A673 (cell line): Measurements from ENCODE around the gene PRR35. TPM values are rescaled to one million over a fixed set of nuclear protein-coding genes. Genes with fewer than 3 reads are reported as not detected.

Experiments used
- BruUV-seq: library from RNA; stranded (reverse); fragments of 400-500 nt; replicated peaks from 2 replicates; lab custom pipeline; 2021; lab: Mats Ljungman, UMichigan
- CTCF ChIA-PET: fragments of 300-600 bp; sonication (Branson Sonifier 250); formaldehyde crosslinking; loops from one replicate; lab custom pipeline; 2022; ENCODE audit warnings: antibody characterized with exemption; lab: Charles Lee
- POLR2A ChIA-PET: fragments of 300-600 bp; sonication (Branson Sonifier 250); formaldehyde crosslinking; loops from one replicate; lab custom pipeline; 2022; ENCODE audit warnings: antibody characterized with exemption; ENCODE audit not compliant: low non-redundant PET; lab: Charles Lee
- DNase-seq: peaks from one replicate; pipeline ENCODE4 v3.0.0-alpha.2; 2015; ENCODE audit warnings: low spot score
- H3K27ac ChIP-seq: fragments of 200-600 bp; sonication (generic); 2 replicates; pipeline ENCODE4 v1.5.1; 2016; ENCODE audit warnings: mixed run types, low read depth, mild to moderate bottlenecking, mixed read lengths, antibody characterized with exemption, low read length; ENCODE audit not compliant: poor library complexity, severe bottlenecking
- H3K27me3 ChIP-seq: fragments of 200-600 bp; sonication (generic); replicated peaks from 2 replicates; pipeline ENCODE4 v1.6.1; 2017; ENCODE audit warnings: mixed run types, low read depth, mild to moderate bottlenecking, mixed read lengths, antibody characterized with exemption, low read length; ENCODE audit not compliant: insufficient read depth, poor library complexity
- H3K36me3 ChIP-seq: fragments of 200-600 bp; sonication (generic); 2 replicates; pipeline ENCODE4 v1.6.1; 2016; ENCODE audit warnings: mixed run types, mild to moderate bottlenecking, mixed read lengths, antibody characterized with exemption, low read length; ENCODE audit not compliant: insufficient read depth, poor library complexity, severe bottlenecking
- H3K4me1 ChIP-seq: fragments of 200-600 bp; sonication (generic); 2 replicates; pipeline ENCODE4 v1.6.1; 2017; ENCODE audit warnings: mixed run types, mild to moderate bottlenecking, mixed read lengths, antibody characterized with exemption, low read length; ENCODE audit not compliant: insufficient read depth, poor library complexity, severe bottlenecking
- H3K4me3 ChIP-seq: fragments of 200-600 bp; sonication (generic); 2 replicates; pipeline ENCODE4 v1.5.1; 2016; ENCODE audit warnings: low read depth, mixed run types, mild to moderate bottlenecking, mixed read lengths, low read length; ENCODE audit not compliant: poor library complexity, severe bottlenecking
- H3K9me3 ChIP-seq: fragments of 200-600 bp; sonication (generic); 2 replicates; pipeline ENCODE4 v1.6.1; 2016; ENCODE audit warnings: mixed run types, low read depth, mild to moderate bottlenecking, mixed read lengths, antibody characterized with exemption, low read length; ENCODE audit not compliant: poor library complexity, severe bottlenecking
- EZH2 ChIP-seq: fragments of 200-600 bp; sonication (generic); IDR thresholded peaks from 2 replicates; pipeline ENCODE4 v1.6.1; 2017; ENCODE audit warnings: borderline replicate concordance, low read depth, mild to moderate bottlenecking, mixed read lengths, antibody characterized with exemption, low read length; ENCODE audit not compliant: poor library complexity, severe bottlenecking
- intact Hi-C: fragments of 100-400 bp; cut with micrococcal nuclease; formaldehyde crosslinking; loops from one replicate; pipeline ENCODE4 v1.10.0; 2022; ENCODE audit not compliant: unreplicated experiment
- total RNA-seq: library from RNA; stranded (reverse); gene quantifications from 2 replicates; pipeline ENCODE4 v1.2.3, GENCODE V29; 2021
- TF ChIP-seq, protein P1 (sequence below): fragments of 300-800, 200-600 bp; sonication (generic); conservative IDR thresholded peaks from 2 replicates; pipeline ENCODE4 v1.5.1; 2017; ENCODE audit warnings: low read depth, mild to moderate bottlenecking, antibody characterized with exemption, low read length, moderate library complexity, mixed read lengths

The PRR35 gene
- total RNA-seq, 1 experiment from 2014 or later: not detected

DNA sequence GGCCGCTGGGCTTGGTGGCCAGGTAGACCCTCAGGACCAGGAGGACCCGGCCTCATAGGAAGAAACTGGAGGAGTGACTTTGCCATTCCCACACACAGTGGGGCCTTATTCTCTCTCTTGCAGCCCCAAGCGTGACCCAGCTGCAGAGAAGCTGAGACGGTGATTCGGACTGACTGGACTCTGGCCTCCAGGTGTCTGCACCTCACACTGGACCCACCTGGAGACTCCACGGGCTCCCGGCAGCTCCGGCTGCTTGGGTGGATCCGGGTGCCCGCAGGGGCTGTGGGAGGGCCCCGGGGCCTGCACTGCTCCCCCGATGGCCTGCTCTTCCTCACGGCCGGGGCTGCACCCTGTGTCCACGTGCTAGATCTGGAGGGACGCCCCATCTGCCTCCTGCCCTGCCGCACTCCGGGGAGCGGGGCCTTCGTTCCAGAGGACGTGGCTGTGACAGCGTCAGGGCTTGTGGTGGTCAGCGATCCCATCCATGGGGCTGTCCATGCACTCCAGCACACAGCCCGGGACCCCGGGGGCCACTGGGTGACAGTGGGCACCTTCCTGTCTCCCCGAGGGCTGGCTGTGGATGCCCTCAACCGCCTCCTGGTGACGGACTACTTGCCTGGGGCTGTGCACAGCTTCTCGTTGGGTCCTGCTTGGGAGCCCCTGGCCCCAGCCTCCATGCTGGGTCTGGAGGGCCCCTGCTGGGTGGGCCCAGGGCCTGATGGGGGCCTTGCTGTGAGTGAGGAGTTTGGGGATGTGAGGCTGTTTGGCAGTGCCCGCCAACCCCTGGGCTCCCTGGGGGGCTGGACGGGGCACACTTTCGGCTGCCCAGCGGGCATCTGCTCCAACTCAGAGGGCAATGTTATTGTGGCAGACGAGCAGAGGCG lies 7.4 kb downstream of the PRR35 start:
- CTCF ChIA-PET: no interaction called here
- Histone ChIP-seq H3K36me3 (no peaks in the 10 kb centered on the region), H3K4me3 (no peak overlapping the region), H3K27ac (peak overlapping the region; percentile 50), H3K9me3 (no peaks in the 10 kb centered on the region), H3K4me1 (peaks cover 11% of the 10 kb centered on the region), H3K27me3 (peaks cover 1% of the 10 kb centered on the region)
- TF ChIP-seq EZH2: no peak
- TF ChIP-seq, protein P1, sequence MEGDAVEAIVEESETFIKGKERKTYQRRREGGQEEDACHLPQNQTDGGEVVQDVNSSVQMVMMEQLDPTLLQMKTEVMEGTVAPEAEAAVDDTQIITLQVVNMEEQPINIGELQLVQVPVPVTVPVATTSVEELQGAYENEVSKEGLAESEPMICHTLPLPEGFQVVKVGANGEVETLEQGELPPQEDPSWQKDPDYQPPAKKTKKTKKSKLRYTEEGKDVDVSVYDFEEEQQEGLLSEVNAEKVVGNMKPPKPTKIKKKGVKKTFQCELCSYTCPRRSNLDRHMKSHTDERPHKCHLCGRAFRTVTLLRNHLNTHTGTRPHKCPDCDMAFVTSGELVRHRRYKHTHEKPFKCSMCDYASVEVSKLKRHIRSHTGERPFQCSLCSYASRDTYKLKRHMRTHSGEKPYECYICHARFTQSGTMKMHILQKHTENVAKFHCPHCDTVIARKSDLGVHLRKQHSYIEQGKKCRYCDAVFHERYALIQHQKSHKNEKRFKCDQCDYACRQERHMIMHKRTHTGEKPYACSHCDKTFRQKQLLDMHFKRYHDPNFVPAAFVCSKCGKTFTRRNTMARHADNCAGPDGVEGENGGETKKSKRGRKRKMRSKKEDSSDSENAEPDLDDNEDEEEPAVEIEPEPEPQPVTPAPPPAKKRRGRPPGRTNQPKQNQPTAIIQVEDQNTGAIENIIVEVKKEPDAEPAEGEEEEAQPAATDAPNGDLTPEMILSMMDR: no peak
- POLR2A ChIA-PET: interaction anchor here (0.6 kb wide), 1 partner anchor 288 kb away, joined by 4 read pairs; no protein-coding TSS in a partner anchor
- DNase-seq: no peak
- intact Hi-C loops: no loop called here
- no TSS peak for BruUV-seq

DNA sequence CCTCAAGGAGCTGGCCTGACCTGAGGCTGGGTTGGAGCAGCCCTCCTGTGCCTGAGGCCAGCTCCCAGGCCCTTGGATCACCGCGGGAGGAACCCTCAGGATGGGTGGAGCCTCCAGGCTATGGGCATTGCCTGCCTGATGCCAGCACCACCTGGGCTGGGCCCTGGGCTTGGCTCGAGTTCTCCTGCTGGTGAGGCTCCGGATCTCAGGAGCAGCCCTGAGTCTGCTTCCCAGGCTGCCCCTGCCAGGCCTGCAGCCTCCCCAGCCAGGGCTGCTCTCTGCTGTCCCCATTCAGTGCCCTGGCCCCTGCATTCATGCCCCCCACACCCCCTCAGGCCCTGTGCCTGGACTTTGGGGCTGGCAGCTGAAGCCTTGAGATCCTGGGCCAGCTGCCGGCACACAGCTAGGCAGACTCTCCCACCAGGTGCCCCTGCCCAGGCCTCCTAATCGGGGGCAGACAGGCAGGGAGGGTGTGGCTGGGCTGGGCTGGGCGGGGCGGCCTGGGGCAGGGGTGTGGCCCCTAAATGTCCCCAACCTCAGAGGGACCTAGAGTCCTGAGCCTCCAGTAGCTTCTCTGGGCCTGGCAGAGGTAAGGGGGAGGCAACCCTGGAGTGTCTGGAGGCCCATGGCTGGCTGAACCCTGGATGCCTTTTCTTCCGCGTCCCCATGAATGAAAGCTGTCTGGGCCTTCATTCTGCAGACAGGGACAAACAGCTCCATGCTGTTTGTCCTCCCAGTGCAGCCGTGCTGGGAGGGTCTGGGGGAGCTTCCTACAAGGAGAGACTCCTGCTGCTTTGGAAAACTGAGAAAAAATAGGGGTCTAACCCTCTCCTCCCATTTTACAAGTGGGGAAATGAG lies 8.4 kb downstream of the PRR35 start:
- POLR2A ChIA-PET: no interaction called here
- H3K27ac ChIP-seq: peak overlapping the region; percentile 87
- H3K9me3 ChIP-seq: no peaks in the 10 kb centered on the region
- TF ChIP-seq EZH2: no peak
- TF ChIP-seq, protein P1: no peak
- CTCF ChIA-PET: no interaction called here
- H3K27me3 ChIP-seq: no peaks in the 10 kb centered on the region
- no TSS peak for BruUV-seq
- DNase-seq: no peak
- H3K4me1 ChIP-seq: peaks cover 11% of the 10 kb centered on the region
- intact Hi-C loops: no loop called here
- H3K36me3 ChIP-seq: no peaks in the 10 kb centered on the region
- H3K4me3 ChIP-seq: peak overlapping the region; percentile 98

DNA sequence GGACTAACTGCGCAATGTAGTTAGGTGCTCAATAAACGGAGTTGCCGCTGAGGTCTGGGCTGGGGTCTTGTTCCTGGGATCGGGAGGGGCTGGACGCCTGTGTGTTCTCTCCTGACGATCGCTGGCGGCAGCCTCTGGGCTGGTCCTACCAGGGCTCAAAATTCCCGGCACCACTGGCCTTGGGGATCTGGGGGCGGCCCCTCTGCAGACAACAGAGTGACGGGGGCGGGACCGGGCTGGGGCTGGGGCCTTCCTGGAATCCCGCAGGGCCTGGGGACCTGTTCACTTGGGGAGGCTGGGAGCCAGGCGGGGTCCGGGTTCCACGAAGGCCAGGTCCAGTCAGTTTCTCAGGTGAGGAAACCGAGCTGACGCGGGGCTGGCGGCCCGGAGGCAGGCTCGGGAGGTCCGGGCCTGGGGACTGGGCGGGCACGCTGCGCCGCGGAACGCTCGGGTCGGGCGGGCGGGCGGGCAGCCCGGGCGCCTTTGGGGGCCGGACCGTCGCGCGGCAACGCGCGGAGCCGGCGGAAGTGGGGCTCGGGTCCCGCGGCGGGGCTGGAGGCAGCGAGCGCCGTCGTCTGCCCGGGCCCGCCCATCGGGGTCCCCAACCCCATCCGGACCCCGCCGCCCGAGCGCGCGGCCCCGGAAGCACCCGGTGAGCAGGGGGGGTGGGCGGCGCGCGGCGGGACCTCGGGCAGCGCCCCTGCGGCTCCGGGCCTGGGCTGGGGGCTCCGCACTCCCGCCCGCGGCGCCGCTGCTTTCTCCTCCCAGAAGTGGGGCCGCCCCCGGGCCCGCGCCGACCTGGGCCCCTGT lies 9.5 kb downstream of the PRR35 start, which contains the start of gene PIGQ:
Gene PIGQ (plus strand): TSS at position 524 of the 810 bp plus-strand sequence. CDS start 4,107 bp downstream, outside the sequence.
- H3K27ac ChIP-seq: peak within 1 kb of the TSS; percentile 87
- H3K36me3 ChIP-seq: no peaks in the 10 kb centered on the region
- H3K4me1 ChIP-seq: peaks cover 11% of the 10 kb centered on the region
- no peaks in the 10 kb centered on the region for H3K27me3 ChIP-seq
- intact Hi-C loops: no loop called here
- ChIA-PET POLR2A (no interaction called here), CTCF (no interaction called here)
- H3K9me3 ChIP-seq: no peaks in the 10 kb centered on the region
- TF ChIP-seq, protein P1: no peak
- TF ChIP-seq EZH2: no peak
- DNase-seq: peak; percentile 79
- no TSS peak for BruUV-seq
- H3K4me3 ChIP-seq: peak within 1 kb of the TSS; percentile 98
